ENCODE results near the gene TM2D3.

Gene TM2D3

DNA sequence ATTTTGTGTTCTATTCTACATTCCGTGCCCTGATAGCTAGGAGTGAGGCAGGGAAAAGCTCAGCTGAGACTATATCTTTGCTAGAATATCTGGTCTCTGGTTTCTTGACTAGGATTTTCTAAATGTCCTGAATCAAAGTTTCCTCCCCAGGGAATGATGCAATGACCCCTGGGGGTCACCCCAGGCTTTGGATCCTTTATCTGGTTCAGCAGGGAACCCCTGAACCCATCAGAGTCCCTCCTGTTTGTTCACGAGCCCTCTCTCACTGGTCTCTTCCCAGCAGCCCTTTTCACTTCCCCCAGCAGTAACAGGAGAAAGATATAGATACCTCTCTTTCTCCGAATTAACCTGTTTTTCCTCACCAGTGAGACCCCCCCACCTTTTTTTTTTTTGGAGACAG lies 14.3 kb downstream of the TM2D3 start:
- Histone ChIP-seq H3K36me3 (replicated peaks; ENCODE audit: insufficient read depth, low read length) (no peaks in the 10 kb centered on the region; the same call in 1 of the 2 replicates), H3K27me3 (replicated peaks; ENCODE audit: insufficient read depth, low read length) (no peaks in the 10 kb centered on the region), H3K9ac (ENCODE audit: low read length) (no peak overlapping the region), H3K79me2 (ENCODE audit: low read length) (peaks cover 18% of the 10 kb centered on the region), H3K27ac (ENCODE audit: low read length) (no peak overlapping the region), H3K9me2 (replicated peaks; ENCODE audit: insufficient read depth, low read length) (no peaks in the 10 kb centered on the region), H3K9me3 (replicated peaks; ENCODE audit: insufficient read depth, low read length) (no peaks in the 10 kb centered on the region), H2AFZ (ENCODE audit: low read length) (no peak overlapping the region), H3F3A (ENCODE audit: insufficient read depth, low read length) (peaks cover 14% of the 10 kb centered on the region), H3K4me2 (ENCODE audit: low read depth, low read length) (no peak overlapping the region), H3K4me1 (ENCODE audit: low read length) (peaks cover 24% of the 10 kb centered on the region), H3K4me3 (ENCODE audit: low read length) (no peak overlapping the region), H4K20me1 (ENCODE audit: insufficient read depth, low read length) (no peaks in the 10 kb centered on the region)
- TF ChIP-seq EZH2 (optimal IDR thresholded peaks at IDR 0.05; ENCODE audit: low read depth, low read length) (no peak), EZH2phosphoT487 (IDR thresholded peaks at IDR 0.05; ENCODE audit: low read length) (no peak)
- TF ChIP-seq, protein P1, sequence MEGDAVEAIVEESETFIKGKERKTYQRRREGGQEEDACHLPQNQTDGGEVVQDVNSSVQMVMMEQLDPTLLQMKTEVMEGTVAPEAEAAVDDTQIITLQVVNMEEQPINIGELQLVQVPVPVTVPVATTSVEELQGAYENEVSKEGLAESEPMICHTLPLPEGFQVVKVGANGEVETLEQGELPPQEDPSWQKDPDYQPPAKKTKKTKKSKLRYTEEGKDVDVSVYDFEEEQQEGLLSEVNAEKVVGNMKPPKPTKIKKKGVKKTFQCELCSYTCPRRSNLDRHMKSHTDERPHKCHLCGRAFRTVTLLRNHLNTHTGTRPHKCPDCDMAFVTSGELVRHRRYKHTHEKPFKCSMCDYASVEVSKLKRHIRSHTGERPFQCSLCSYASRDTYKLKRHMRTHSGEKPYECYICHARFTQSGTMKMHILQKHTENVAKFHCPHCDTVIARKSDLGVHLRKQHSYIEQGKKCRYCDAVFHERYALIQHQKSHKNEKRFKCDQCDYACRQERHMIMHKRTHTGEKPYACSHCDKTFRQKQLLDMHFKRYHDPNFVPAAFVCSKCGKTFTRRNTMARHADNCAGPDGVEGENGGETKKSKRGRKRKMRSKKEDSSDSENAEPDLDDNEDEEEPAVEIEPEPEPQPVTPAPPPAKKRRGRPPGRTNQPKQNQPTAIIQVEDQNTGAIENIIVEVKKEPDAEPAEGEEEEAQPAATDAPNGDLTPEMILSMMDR (IDR thresholded peaks at IDR 0.05; ENCODE audit: low read length) = no peak
- no peak for DNase-seq

DNA sequence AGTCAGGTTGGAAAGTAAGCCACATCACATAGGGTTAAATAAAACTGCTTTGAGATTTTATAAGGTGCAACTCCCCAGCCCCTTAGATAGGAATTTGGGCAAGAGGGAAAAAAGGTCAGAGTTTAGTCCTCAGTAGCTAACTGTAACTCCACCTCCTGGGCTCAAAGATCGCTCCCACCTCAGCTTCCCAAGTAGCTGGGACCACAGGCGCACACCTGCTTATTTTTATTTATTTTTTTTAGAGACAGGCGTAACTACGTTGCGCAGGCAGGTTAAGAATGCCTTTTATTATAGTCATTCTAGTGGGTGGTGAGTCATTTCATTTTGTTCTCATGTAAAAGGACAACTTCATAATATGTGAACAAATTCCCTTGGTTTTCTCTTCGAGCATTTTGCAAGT lies 14.7 kb downstream of the TM2D3 start:
- no peak for DNase-seq
- no peak overlapping the region for H3K4me2 ChIP-seq (ENCODE audit: low read depth, low read length)
- peaks cover 12% of the 10 kb centered on the region for H3F3A ChIP-seq (ENCODE audit: insufficient read depth, low read length)
- H3K9ac ChIP-seq (ENCODE audit: low read length) = no peak overlapping the region
- H3K27ac ChIP-seq (ENCODE audit: low read length) = no peak overlapping the region
- peaks cover 20% of the 10 kb centered on the region for H3K4me1 ChIP-seq (ENCODE audit: low read length)
- H3K36me3 ChIP-seq (replicated peaks; ENCODE audit: insufficient read depth, low read length) = peaks cover 2% of the 10 kb centered on the region; the same call in 1 of the 2 replicates
- H3K4me3 ChIP-seq (ENCODE audit: low read length) = no peak overlapping the region
- no peaks in the 10 kb centered on the region for H4K20me1 ChIP-seq (ENCODE audit: insufficient read depth, low read length)
- no peak overlapping the region for H2AFZ ChIP-seq (ENCODE audit: low read length)
- TF ChIP-seq EZH2phosphoT487 (IDR thresholded peaks at IDR 0.05; ENCODE audit: low read length) (no peak), EZH2 (optimal IDR thresholded peaks at IDR 0.05; ENCODE audit: low read depth, low read length) (no peak)
- TF ChIP-seq, protein P1 (IDR thresholded peaks at IDR 0.05; ENCODE audit: low read length) = no peak
- H3K9me2 ChIP-seq (replicated peaks; ENCODE audit: insufficient read depth, low read length) = no peaks in the 10 kb centered on the region
- no peaks in the 10 kb centered on the region for H3K9me3 ChIP-seq (replicated peaks; ENCODE audit: insufficient read depth, low read length)
- H3K79me2 ChIP-seq (ENCODE audit: low read length) = peaks cover 15% of the 10 kb centered on the region
- H3K27me3 ChIP-seq (replicated peaks; ENCODE audit: insufficient read depth, low read length) = no peaks in the 10 kb centered on the region

DNA sequence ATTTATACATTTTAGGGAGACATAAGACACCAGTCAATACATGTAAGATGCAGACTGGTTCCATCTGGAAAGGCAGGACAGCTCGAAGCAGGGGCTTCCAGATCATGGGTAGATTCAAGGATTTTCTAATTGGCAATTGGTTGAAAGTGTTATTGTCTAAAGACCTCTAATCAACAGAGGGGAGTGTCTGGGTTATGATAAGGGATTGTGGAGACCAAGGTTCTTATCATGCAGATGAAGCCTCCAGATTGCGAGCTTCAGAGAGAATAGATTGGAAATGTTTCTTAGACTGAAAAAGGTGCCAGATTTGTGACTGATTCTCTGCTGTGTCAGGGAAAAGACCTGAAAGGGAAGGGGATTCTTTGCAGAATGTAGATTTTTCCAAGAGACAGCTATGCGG lies 15.1 kb downstream of the TM2D3 start:
- H3K4me3 ChIP-seq (ENCODE audit: low read length) = no peak overlapping the region
- H3K27me3 ChIP-seq (replicated peaks; ENCODE audit: insufficient read depth, low read length) = no peaks in the 10 kb centered on the region
- no peak for DNase-seq
- no peak overlapping the region for H3K27ac ChIP-seq (ENCODE audit: low read length)
- H3F3A ChIP-seq (ENCODE audit: insufficient read depth, low read length) = peaks cover 8% of the 10 kb centered on the region
- H3K9me3 ChIP-seq (replicated peaks; ENCODE audit: insufficient read depth, low read length) = no peaks in the 10 kb centered on the region
- peaks cover 13% of the 10 kb centered on the region for H3K79me2 ChIP-seq (ENCODE audit: low read length)
- H3K9me2 ChIP-seq (replicated peaks; ENCODE audit: insufficient read depth, low read length) = no peaks in the 10 kb centered on the region
- no peak overlapping the region for H3K4me2 ChIP-seq (ENCODE audit: low read depth, low read length)
- H2AFZ ChIP-seq (ENCODE audit: low read length) = no peak overlapping the region
- H4K20me1 ChIP-seq (ENCODE audit: insufficient read depth, low read length) = no peaks in the 10 kb centered on the region
- peaks cover 15% of the 10 kb centered on the region for H3K4me1 ChIP-seq (ENCODE audit: low read length)
- H3K36me3 ChIP-seq (replicated peaks; ENCODE audit: insufficient read depth, low read length) = peaks cover 3% of the 10 kb centered on the region; the same call in 1 of the 2 replicates
- no peak overlapping the region for H3K9ac ChIP-seq (ENCODE audit: low read length)
- TF ChIP-seq EZH2 (optimal IDR thresholded peaks at IDR 0.05; ENCODE audit: low read depth, low read length) (no peak), EZH2phosphoT487 (IDR thresholded peaks at IDR 0.05; ENCODE audit: low read length) (no peak)
- TF ChIP-seq, protein P1 (IDR thresholded peaks at IDR 0.05; ENCODE audit: low read length) = no peak
